Cardiac fibroblast (primary cell): Measurements from ENCODE around the gene ANKDD1A.

ENCODE experiments used
- DNase-seq, 2 donors: peaks; one replicate each; pipeline versions ENCODE4 v3.0.0 to v3.0.0-alpha.2; 2010; ENCODE audit warnings: low read depth in 2 of 2
- H3K4me3 ChIP-seq, 2 donors: replicated peaks in 1 of 2; 1 replicate in 1 of 2; 2 replicates in 1 of 2; pipeline ENCODE4 v1.5.1; 2011; ENCODE audit warnings: low read depth in 2 of 2, low read length in 2 of 2, mild to moderate bottlenecking in 2 of 2, moderate library complexity in 1 of 2
- TF ChIP-seq, protein P1 (sequence below): IDR thresholded peaks from one replicate; pipeline ENCODE4 v1.5.1; 2011; ENCODE audit warnings: low read depth, mild to moderate bottlenecking, low read length, inconsistent platforms

ANKDD1A gene

DNA sequence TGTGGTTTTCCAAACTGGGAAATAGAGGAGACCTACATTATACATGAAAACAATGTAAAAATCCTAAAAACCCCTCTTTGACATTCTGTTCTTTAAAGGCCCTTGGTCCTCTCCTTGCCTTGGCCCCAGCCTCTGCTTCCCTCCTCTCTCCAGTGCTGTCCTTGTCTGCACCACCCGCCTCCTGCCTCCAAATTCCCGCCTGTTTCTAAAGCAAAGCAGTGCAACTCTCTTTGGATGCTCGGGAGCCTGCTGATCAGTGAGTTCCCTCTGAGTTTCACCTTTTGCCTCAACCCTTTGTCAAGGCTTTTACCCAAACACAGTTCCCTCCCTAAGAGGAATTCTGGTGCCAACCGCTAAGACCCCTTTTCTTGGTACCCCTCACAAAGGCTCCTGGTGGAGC, 8.0 kb downstream of the ANKDD1A start:
- TF ChIP-seq, protein P1, sequence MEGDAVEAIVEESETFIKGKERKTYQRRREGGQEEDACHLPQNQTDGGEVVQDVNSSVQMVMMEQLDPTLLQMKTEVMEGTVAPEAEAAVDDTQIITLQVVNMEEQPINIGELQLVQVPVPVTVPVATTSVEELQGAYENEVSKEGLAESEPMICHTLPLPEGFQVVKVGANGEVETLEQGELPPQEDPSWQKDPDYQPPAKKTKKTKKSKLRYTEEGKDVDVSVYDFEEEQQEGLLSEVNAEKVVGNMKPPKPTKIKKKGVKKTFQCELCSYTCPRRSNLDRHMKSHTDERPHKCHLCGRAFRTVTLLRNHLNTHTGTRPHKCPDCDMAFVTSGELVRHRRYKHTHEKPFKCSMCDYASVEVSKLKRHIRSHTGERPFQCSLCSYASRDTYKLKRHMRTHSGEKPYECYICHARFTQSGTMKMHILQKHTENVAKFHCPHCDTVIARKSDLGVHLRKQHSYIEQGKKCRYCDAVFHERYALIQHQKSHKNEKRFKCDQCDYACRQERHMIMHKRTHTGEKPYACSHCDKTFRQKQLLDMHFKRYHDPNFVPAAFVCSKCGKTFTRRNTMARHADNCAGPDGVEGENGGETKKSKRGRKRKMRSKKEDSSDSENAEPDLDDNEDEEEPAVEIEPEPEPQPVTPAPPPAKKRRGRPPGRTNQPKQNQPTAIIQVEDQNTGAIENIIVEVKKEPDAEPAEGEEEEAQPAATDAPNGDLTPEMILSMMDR: no peak

DNA sequence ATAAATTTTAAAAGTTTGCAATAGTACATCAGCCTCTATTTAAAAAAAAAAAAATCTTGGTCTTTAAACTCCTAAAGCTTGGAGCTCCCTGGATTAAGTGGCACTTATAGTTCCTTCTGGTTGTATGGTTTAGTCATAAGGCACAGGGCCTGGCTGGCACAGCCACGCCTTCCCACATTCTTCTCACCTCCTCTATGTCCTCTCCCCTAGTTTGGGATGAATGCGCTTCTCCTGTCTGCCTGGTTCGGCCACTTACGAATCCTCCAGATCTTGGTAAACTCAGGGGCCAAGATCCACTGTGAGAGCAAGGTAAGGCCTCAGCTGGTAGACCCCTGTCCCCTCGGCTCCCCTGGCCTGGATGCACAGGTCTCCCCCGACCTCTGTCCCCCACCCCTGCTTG, 10.0 kb downstream of the ANKDD1A start:
- DNase-seq: no peak
- H3K4me3 ChIP-seq: no peak overlapping the region
- TF ChIP-seq, protein P1: no peak

More for the DNA sequence above, 8.0 kb downstream of the ANKDD1A start:
- no peak overlapping the region for H3K4me3 ChIP-seq
- no peak for DNase-seq

DNA sequence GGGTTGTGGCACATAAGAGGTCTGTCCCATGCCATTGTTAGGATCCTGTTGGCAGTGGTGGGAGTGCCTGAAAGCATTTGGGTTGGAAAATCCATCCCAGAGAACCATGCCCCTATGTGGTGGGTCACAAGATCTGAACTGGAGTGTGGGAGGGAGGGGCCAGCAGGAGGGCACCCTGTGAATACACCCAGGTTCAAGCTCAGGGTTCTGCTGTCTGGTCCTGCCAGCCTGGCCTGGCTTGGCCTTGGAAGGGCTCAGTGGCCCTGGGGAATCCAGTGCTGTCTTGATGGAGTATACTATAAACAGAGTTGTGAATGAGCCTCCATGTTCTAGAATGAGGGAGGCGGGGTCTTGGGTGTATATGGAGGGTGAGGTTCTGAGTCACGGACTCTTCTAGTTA, 11.8 kb downstream of the ANKDD1A start:
- TF ChIP-seq, protein P1: no peak
- no peak overlapping the region for H3K4me3 ChIP-seq
- no peak for DNase-seq

DNA sequence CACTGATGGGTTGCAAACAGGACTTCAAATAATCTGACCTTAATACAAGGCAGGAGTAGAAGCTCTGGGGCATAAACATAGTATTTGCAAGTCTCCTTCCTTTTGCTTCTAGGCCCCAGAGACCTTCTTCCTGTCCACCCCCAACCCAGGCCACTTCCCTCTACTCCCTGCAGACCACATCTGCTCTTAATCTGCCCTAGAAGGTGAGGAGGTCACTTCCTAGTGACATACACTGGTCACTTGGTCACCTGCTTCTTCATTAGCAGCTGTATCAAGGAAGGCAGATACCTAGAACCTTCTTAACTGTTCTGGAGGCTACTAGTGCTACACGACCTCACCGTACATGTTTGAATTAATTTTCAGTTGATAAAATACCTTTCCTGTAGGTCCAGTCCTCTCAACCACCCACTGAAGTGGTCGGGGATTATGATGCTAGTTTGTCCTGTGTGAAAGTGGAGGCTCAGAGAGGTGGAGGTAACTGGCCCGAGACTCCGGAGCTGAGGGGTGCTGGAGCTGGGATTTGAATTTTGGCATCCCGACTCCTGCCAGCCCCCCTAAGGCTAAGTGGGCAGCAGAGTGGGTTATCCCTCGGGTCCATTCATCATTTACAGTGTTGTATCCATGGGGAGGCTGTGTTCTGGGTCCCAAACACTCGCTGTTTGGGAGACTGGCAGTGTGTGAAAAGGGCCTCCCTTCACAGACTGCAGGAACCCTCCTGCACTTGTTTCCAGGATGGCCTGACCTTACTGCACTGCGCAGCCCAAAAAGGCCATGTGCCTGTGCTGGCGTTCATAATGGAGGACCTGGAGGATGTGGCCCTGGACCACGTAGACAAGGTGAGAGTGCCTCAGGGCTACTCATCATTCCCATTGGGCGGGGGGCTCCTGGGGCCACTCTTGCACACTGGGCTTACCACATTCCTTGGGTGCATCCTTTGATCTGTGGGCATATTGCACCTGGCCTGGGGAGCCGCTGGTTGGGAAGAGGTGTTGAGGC, 13.9 kb downstream of the ANKDD1A start:
- TF ChIP-seq, protein P1: no peak
- no peak overlapping the region for H3K4me3 ChIP-seq
- no peak for DNase-seq

DNA sequence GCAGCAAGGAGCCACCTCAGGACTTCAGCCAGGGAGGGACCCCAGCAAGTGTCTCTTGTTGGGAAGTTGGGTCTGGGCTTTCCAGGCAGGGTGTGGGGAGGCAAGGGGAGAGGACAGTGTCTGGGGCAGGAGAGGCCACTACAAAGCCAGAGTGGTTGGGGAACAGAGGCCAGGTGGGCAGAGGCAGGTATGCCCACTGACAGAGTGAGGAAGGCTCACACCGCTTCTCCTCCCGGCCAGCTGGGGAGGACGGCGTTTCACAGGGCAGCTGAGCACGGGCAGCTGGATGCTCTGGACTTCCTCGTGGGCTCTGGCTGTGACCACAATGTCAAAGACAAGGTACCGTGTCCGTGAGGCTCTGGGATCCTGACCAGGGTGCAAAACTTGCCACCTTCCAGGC, 15.0 kb downstream of the ANKDD1A start:
- no peak overlapping the region for H3K4me3 ChIP-seq
- no peak for DNase-seq
- TF ChIP-seq, protein P1: no peak

DNA sequence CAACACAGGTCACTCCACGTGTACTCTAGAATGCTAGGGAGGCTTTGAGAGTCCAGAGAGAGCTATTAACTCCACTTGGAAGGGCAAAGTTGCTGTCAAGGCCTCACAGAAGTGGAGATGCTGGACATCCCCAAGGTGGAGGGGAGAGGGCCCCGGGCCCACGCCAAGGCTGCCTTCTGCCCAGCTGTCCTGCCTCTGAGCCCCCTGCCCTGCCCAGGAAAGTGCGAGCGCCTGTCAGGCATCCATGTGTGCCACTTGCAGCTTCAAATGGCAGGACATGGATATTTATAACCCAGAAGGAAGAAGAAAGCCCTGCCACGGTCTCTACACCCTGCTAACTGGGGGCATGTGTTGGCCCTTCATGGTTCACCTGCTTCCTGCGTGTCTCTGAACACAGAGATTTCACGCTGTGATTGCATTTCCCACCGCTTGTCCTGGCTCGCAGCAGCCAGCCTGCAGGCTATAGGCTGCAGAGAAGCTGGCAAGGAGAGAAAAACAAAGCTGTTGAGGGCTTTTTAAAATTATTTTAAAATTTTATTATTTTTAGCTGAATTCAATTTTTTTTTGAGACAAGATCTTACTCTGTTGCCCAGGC, 17.0 kb downstream of the ANKDD1A start:
- no peak overlapping the region for H3K4me3 ChIP-seq
- no peak for DNase-seq
- TF ChIP-seq, protein P1: no peak
